ENCODE results near the gene PHF12. TPM values are rescaled to one million over a fixed set of nuclear protein-coding genes. Genes with fewer than 3 reads are reported as not detected.
A peak's percentile ranks its signal among the peaks of the same experiment; 100 is the strongest.

PHF12 gene
- total and polyA plus RNA-seq, 9 donors: 22.7 to 62.7 (median 48.6) TPM

DNA sequence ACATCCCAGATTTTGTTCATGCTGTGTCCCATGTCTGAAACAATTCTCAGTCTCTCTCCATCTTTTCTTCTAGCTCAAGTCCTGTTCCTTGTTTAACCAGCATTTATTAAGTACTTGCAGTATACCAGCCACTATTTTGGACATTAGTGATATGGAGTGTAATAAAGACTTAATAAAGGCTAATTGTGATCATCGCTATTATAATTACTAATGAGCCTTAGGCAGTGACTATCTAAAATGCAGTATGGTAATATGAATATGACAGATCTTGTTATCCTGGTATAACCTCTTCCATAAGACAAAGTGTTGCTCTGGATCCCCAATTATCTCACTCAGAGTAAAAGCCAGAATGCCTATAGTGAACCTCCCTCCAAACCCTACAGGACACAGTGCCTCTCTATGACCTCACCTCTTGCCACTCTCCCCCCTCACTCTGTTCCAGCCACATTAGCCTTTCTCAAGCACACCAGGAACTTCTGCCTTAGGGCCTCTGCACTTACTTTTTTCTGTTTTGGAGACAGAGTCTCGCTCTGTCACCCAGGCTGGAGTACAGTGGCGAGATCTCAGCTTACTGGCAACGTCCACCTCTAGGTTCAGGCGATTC, 52.0 kb downstream of the PHF12 start:
- intact Hi-C loops (cut with DNase I): loop anchor here in 1 of 4 donors (10.0 kb wide), 1 partner anchor 175 kb away; the partner anchor contains the start of genes NEK8 and TLCD1
- TF ChIP-seq EP300 (IDR thresholded peaks at IDR 0.05): no peak
- TF ChIP-seq, protein P1, sequence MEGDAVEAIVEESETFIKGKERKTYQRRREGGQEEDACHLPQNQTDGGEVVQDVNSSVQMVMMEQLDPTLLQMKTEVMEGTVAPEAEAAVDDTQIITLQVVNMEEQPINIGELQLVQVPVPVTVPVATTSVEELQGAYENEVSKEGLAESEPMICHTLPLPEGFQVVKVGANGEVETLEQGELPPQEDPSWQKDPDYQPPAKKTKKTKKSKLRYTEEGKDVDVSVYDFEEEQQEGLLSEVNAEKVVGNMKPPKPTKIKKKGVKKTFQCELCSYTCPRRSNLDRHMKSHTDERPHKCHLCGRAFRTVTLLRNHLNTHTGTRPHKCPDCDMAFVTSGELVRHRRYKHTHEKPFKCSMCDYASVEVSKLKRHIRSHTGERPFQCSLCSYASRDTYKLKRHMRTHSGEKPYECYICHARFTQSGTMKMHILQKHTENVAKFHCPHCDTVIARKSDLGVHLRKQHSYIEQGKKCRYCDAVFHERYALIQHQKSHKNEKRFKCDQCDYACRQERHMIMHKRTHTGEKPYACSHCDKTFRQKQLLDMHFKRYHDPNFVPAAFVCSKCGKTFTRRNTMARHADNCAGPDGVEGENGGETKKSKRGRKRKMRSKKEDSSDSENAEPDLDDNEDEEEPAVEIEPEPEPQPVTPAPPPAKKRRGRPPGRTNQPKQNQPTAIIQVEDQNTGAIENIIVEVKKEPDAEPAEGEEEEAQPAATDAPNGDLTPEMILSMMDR (IDR thresholded peaks at IDR 0.05): no peak
- no peak for TF ChIP-seq POLR2A (IDR thresholded peaks at IDR 0.05)
- no peaks in the 10 kb centered on the region for H3K27me3 ChIP-seq
- 93 to 96% (median 96%) methylated on average over 5 of the region's 5 CpGs for WGBS, 3 donors
- H3K9me3 ChIP-seq: no peaks in the 10 kb centered on the region
- no peak overlapping the region for H3K4me3 ChIP-seq
- no peak for DNase-seq
- H3K36me3 ChIP-seq: no peaks in the 10 kb centered on the region
- no peak overlapping the region for H3K27ac ChIP-seq
- peaks cover 7% of the 10 kb centered on the region for H3K4me1 ChIP-seq (ENCODE audit: insufficient read depth)

- intact Hi-C loops (cut with DNase I): loop anchor here in 1 of 4 donors (10.0 kb wide), 1 partner anchor 174 kb away; the partner anchor contains the start of genes NEK8 and TLCD1
- DNase-seq: no peak
- no peaks in the 10 kb centered on the region for H3K27me3 ChIP-seq
- H3K36me3 ChIP-seq: no peaks in the 10 kb centered on the region
- 89 to 91% (median 90%) methylated on average over 12 of the region's 12 CpGs for WGBS, 3 donors
- H3K27ac ChIP-seq: no peak overlapping the region
- H3K4me1 ChIP-seq (ENCODE audit: insufficient read depth): peaks cover 7% of the 10 kb centered on the region
- H3K9me3 ChIP-seq: no peaks in the 10 kb centered on the region
- TF ChIP-seq, protein P1 (IDR thresholded peaks at IDR 0.05): no peak
- TF ChIP-seq POLR2A (IDR thresholded peaks at IDR 0.05) (no peak), EP300 (IDR thresholded peaks at IDR 0.05) (no peak)
- no peak overlapping the region for H3K4me3 ChIP-seq
These were observed 52.8 kb downstream of the PHF12 start for GRCh38 chr17:28898527-28898955.

GRCh38 chr17:28897769-28898526, 53.4 kb downstream of the PHF12 start:
- Histone ChIP-seq H3K9me3 (no peaks in the 10 kb centered on the region), H3K36me3 (no peaks in the 10 kb centered on the region), H3K4me3 (peak overlapping the region; percentile 79), H3K4me1 (ENCODE audit: insufficient read depth) (peaks cover 7% of the 10 kb centered on the region), H3K27me3 (no peaks in the 10 kb centered on the region), H3K27ac (peak overlapping the region; percentile 76 to 88)
- WGBS, 3 donors: 23 to 30% (median 24%) methylated on average over 18 to 23 of the region's 23 CpGs
- intact Hi-C loops (cut with DNase I): loop anchor here in 1 of 4 donors (10.0 kb wide), 1 partner anchor 173 kb away; the partner anchor contains the start of genes NEK8 and TLCD1
- TF ChIP-seq POLR2A (IDR thresholded peaks at IDR 0.05) (no peak), EP300 (IDR thresholded peaks at IDR 0.05) (no peak)
- TF ChIP-seq, protein P1 (IDR thresholded peaks at IDR 0.05): no peak
- DNase-seq: no peak

DNA sequence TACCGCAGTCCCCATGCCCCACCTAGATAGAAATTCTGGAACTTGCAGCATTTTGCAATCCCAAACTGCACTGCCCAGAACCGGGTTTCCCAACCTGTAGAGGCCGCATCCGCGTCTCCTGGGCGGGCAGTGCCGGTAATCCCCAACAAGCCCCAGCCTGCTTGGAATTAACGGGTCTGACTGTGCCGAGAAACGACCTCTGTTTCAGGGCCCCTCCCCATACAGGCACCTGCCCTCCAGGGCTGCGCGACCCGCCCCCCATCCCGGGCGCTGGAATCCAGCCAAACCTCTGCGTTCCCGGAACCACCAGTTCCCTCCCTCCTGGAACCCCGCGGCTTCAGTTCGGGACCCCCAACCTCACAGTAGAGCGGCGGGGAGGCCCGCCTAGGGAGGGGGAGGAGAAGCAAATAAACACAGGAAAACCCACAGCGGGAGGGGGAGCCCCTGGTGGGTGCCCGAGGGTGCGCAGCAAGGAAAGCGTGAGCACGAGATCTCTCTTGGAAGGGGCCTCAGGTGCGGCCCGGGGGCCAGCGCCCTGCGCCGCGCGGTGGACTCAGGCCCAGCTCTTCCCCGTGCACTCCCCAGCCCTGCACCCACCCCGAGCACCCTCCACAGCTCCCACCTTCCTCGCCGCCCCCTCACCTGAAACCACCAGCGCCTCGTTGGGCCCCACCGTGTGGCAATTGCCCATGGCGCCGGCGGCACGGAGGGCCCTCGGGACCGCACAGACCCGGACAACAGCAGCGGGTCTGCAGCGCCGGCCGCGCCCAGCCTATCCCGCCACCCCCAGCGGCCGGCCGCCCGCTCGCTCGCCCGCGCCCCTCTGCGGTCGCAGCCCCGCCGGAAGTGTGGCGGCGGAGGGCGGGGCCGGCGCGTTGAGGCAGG, 54.2 kb downstream of the PHF12 start, which contains the start of gene FLOT2:
Gene FLOT2 (minus strand): TSS at position 850 of the 885 bp plus-strand sequence. CDS start 159 bp downstream, at position 691.
- Histone ChIP-seq H3K27me3 (no peaks in the 10 kb centered on the region), H3K36me3 (no peaks in the 10 kb centered on the region), H3K4me1 (ENCODE audit: insufficient read depth) (peaks cover 7% of the 10 kb centered on the region), H3K27ac (peak within 1 kb of the TSS; percentile 76 to 88), H3K9me3 (no peaks in the 10 kb centered on the region), H3K4me3 (peak within 1 kb of the TSS; percentile 79)
- WGBS, 3 donors: 0 to 1% (median 1%) methylated on average over 41 to 73 of the region's 73 CpGs
- peak; percentile 59 for TF ChIP-seq EP300 (IDR thresholded peaks at IDR 0.05)
- TF ChIP-seq, protein P1 (IDR thresholded peaks at IDR 0.05): peak in 1 of 3 donors; percentile 11
- peak; percentile 60 for TF ChIP-seq POLR2A (IDR thresholded peaks at IDR 0.05)
- intact Hi-C loops (cut with DNase I): loop anchor here in 1 of 4 donors (10.0 kb wide), 1 partner anchor 172 kb away; the partner anchor contains the start of genes NEK8 and TLCD1
- DNase-seq: peak; percentile 57 to 86 (median 76)
